GM23338 (cell line): ENCODE data around the gene NDUFS6. TPM values are rescaled to one million over a fixed set of nuclear protein-coding genes. Genes with fewer than 3 reads are reported as not detected.

Experiments used
- ATAC-seq: fragments of 200-7000 bp; cut with Tn5 transposase; 3 replicates; pipeline ENCODE4 v1.9.1; 2020
- DNase-seq: peaks from one replicate; pipeline ENCODE4 v3.0.0-alpha.2; 2015; ENCODE audit warnings: low spot score
- H2AFZ ChIP-seq: fragments of 200-600 bp; sonication (generic); 2 replicates; pipeline ENCODE4 v1.8.0; 2016; ENCODE audit warnings: antibody characterized with exemption, mild to moderate bottlenecking, moderate library complexity
- H3F3A ChIP-seq: fragments of 200-600 bp; sonication (generic); replicated peaks from 2 replicates; pipeline ENCODE4 v1.8.0; 2017; ENCODE audit warnings: antibody characterized with exemption, mixed run types, low read depth
- H3K27ac ChIP-seq: fragments of 200-600 bp; sonication (generic); 2 replicates; pipeline ENCODE4 v1.6.1; 2016; ENCODE audit warnings: low read depth
- H3K27me3 ChIP-seq: fragments of 200-600 bp; sonication (generic); 2 replicates; pipeline ENCODE4 v1.8.0; 2016; ENCODE audit warnings: mild to moderate bottlenecking, mixed run types, moderate library complexity; ENCODE audit not compliant: insufficient read depth
- H3K36me3 ChIP-seq: fragments of 200-600 bp; sonication (generic); 2 replicates; pipeline ENCODE4 v1.8.0; 2016; ENCODE audit warnings: mild to moderate bottlenecking; ENCODE audit not compliant: insufficient read depth
- H3K4me1 ChIP-seq: fragments of 200-600 bp; sonication (generic); 2 replicates; pipeline ENCODE4 v1.8.0; 2016; ENCODE audit warnings: mild to moderate bottlenecking, moderate library complexity; ENCODE audit not compliant: insufficient read depth
- H3K4me2 ChIP-seq: fragments of 200-600 bp; sonication (generic); 2 replicates; pipeline ENCODE4 v1.7.1; 2017; ENCODE audit warnings: mixed run types
- H3K4me3 ChIP-seq: fragments of 200-600 bp; sonication (generic); 2 replicates; pipeline ENCODE4 v1.6.1; 2016; ENCODE audit warnings: mixed run types
- H3K79me2 ChIP-seq: fragments of 200-600 bp; sonication (generic); replicated peaks from 2 replicates; pipeline ENCODE4 v1.8.0; 2017; ENCODE audit warnings: mild to moderate bottlenecking; ENCODE audit not compliant: insufficient read depth
- H3K9me2 ChIP-seq: fragments of 200-600 bp; sonication (generic); 2 replicates; pipeline ENCODE4 v1.8.0; 2017; ENCODE audit not compliant: insufficient read depth
- H4K20me1 ChIP-seq: fragments of 200-600 bp; sonication (generic); replicated peaks from 2 replicates; pipeline ENCODE4 v1.8.0; 2017; ENCODE audit warnings: mild to moderate bottlenecking; ENCODE audit not compliant: insufficient read depth
- H3K27ac Mint-ChIP-seq: 2 replicates; pipeline ENCODE4 v1.8.0; 2020; ENCODE audit warnings: inconsistent platforms, mild to moderate bottlenecking, moderate library complexity, mixed read lengths
- H3K27me3 Mint-ChIP-seq: 3 replicates; pipeline ENCODE4 v1.8.0; 2022; ENCODE audit warnings: low read depth, mild to moderate bottlenecking, moderate library complexity, mixed read lengths, inconsistent platforms; ENCODE audit not compliant: insufficient read depth, poor library complexity
- H3K36me3 Mint-ChIP-seq: 3 replicates; pipeline ENCODE4 v1.8.0; 2021; ENCODE audit warnings: low read depth, mild to moderate bottlenecking, inconsistent platforms, moderate library complexity, mixed read lengths
- H3K4me1 Mint-ChIP-seq: 3 replicates; pipeline ENCODE4 v1.8.0; 2020; ENCODE audit warnings: mild to moderate bottlenecking, inconsistent platforms, mixed read lengths
- H3K4me3 Mint-ChIP-seq: 3 replicates; pipeline ENCODE4 v1.8.0; 2021; ENCODE audit warnings: moderate library complexity, mild to moderate bottlenecking, inconsistent platforms, mixed read lengths
- H3K9me3 Mint-ChIP-seq: 3 replicates; pipeline ENCODE4 v1.8.0; 2020; ENCODE audit warnings: moderate library complexity, mild to moderate bottlenecking, inconsistent platforms, mixed read lengths
- CTCF ChIP-seq, 2 experiments: fragments of 200-600 bp in 1 of 2; sonication (generic) in 1 of 2; conservative IDR thresholded peaks; 2 replicates each; pipeline versions ENCODE4 v1.5.1 to v1.6.1; 2016 to 2017; ENCODE audit warnings: antibody characterized with exemption in 2 of 2, low read depth in 2 of 2, mild to moderate bottlenecking in 2 of 2, moderate library complexity in 1 of 2
- EZH2 ChIP-seq: fragments of 200-600 bp; sonication (generic); IDR thresholded peaks from one replicate; pipeline ENCODE4 v1.8.0; 2017; ENCODE audit warnings: antibody characterized with exemption, mild to moderate bottlenecking, low read depth; ENCODE audit not compliant: unreplicated experiment
- EZH2phosphoT487 ChIP-seq: fragments of 200-600 bp; sonication (generic); IDR thresholded peaks from one replicate; pipeline ENCODE4 v1.8.1; 2018; ENCODE audit warnings: antibody characterized with exemption; ENCODE audit not compliant: unreplicated experiment
- NANOG ChIP-seq: IDR thresholded peaks from 2 replicates; pipeline ENCODE4 v1.6.1; 2016; ENCODE audit warnings: antibody characterized with exemption, borderline replicate concordance
- POLR2AphosphoS5 ChIP-seq: IDR thresholded peaks from 2 replicates; pipeline ENCODE4 v1.6.1; 2016; ENCODE audit warnings: antibody characterized with exemption, low read depth
- STAT1 ChIP-seq: IDR thresholded peaks from one replicate; pipeline ENCODE4 v1.6.1; 2016; ENCODE audit warnings: antibody characterized with exemption; ENCODE audit not compliant: unreplicated experiment
- ZNF114 ChIP-seq: fragments of 250-450 bp; sonication (Bioruptor Pico); IDR thresholded peaks from 2 replicates; pipeline ENCODE4 v1.5.0; 2020; ENCODE audit warnings: mild to moderate bottlenecking, moderate library complexity
- ZNF462 ChIP-seq: fragments of 250-450 bp; sonication (Bioruptor Pico); IDR thresholded peaks from 2 replicates; pipeline ENCODE4 v1.5.0; 2020; ENCODE audit warnings: mild to moderate bottlenecking, moderate library complexity
- polyA plus RNA-seq: library from polyadenylated mRNA; unstranded; fragments of >200 nt; fragmentation: Nextera tagmentation; extraction: Ambion mirVana; gene quantifications from 2 replicates; pipeline ENCODE4 v1.2.1, GENCODE V29; 2016
- total RNA-seq: library from RNA; depleted of rRNA; stranded (reverse); fragments of >200 nt; shearing (Covaris generic); gene quantifications from 2 replicates; pipeline ENCODE4 v1.2.3, GENCODE V29; 2014

NDUFS6 gene
- total and polyA plus RNA-seq, 2 experiments from 2014 or later: 94.8 to 289 TPM

- no peak for TF ChIP-seq ZNF462 (CRISPR knock-in tag)
- TF ChIP-seq STAT1: no peak
- TF ChIP-seq POLR2AphosphoS5: no peak
- no peak for TF ChIP-seq EZH2phosphoT487
- no peak for TF ChIP-seq CTCF (conservative IDR thresholded peaks at IDR 0.05; ENCODE audit: low read depth in 2 of 2)
Observed at GRCh38 chr5:1845696-1846095, 44.5 kb downstream of the NDUFS6 start (continued).

- H3K9me2 ChIP-seq: 0 out of 2 replicates have a peak, but pooled peaks cover 3% of the 10 kb centered on the region
- peaks cover 28% of the 10 kb centered on the region for H3K27me3 ChIP-seq
- no peak overlapping the region for H3K27ac ChIP-seq
- Mint-ChIP-seq H3K9me3 (no peaks in the 10 kb centered on the region), H3K36me3 (no peaks in the 10 kb centered on the region), H3K27me3 (peaks cover 43% of the 10 kb centered on the region), H3K4me1 (peaks cover 18% of the 10 kb centered on the region), H3K4me3 (no peak overlapping the region), H3K27ac (no peak overlapping the region)
- no peak overlapping the region for H3K4me3 ChIP-seq
- H2AFZ ChIP-seq: no peak overlapping the region
- no peak for DNase-seq
- H3K36me3 ChIP-seq: no peaks in the 10 kb centered on the region
- H3K4me2 ChIP-seq: no peak overlapping the region
- H4K20me1 ChIP-seq: no peaks in the 10 kb centered on the region
- no peaks in the 10 kb centered on the region for H3K79me2 ChIP-seq
- no peaks in the 10 kb centered on the region for H3F3A ChIP-seq
- no peaks in the 10 kb centered on the region; the same call in 1 of the 2 replicates for H3K4me1 ChIP-seq
- ATAC-seq: no peak
- TF ChIP-seq ZNF114 (CRISPR knock-in tag) (no peak), ZNF462 (CRISPR knock-in tag) (no peak), EZH2 (no peak), NANOG (no peak)
Observed at GRCh38 chr5:1846583-1846982, 45.4 kb downstream of the NDUFS6 start.
